GM19025 (cell line): ENCODE data around the gene RNGTT.
"Not testable (repeated sequence)": the region's sequence is repeated elsewhere in the genome, so short reads cannot be mapped to it uniquely, and the experiment has no call there.

Source experiments
- ATAC-seq: cut with Tn5 transposase; IDR thresholded peaks from one replicate; pipeline ENCODE4 v1.9.1; 2021; ENCODE audit warnings: mild to moderate bottlenecking, low read depth, moderate library complexity; ENCODE audit not compliant: unreplicated experiment

Gene RNGTT

DNA sequence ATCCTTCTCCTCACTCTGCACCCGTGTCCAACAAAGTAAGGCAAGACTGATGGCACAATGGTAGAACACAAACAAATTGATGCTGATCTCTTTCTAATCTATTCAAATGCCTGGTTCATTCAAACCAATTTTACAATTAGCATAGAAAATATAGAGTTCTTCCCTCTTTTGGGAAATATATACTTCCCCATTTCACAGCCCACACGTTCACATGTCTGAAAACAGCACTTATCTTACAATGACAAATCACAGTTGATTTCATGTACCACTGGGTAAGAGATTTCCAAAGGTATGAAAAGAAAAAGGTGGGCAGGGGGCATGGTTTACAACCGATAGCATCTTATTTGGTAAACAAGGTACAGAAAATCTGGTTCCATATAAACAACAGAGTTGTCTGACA is 137.6 kb downstream of the RNGTT start:
- ATAC-seq = no peak

DNA sequence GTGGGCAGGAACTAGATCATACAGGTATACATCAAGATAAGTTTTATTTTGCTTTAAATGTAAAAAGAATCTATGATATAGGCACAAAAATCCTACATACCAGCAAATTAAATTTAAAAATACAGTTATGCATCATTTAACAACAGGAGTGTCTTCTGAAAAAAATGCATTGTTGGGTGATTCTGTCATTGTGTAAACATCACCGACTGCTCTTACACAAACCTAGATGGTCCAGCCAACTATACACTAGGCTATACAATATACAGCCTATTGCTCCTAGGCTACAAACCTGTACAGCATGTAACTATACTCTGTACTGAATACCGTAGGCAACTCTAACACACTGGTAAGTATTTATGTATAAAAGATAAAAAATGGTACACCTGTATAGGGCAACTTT is 139.4 kb downstream of the RNGTT start:
- no peak for ATAC-seq

DNA sequence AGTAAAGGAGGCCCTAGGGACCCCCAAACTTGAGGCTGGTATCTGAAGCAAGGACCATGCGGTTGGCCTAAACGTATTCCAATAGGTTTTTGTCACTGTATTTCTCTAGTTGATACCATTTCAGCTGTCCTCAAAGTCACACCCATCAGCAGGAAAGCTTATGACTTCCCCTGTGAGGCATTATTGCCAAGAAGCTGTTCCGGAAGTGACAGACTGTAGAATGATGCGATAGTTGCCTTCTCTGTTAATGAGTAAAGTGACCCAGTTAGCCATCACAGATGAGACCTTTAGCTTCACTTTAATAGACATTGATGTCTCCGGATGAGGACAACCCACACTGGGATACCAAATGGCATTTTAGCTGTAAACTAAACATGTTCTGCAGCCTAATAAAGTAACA is 147.9 kb downstream of the RNGTT start:
- ATAC-seq = no peak

DNA sequence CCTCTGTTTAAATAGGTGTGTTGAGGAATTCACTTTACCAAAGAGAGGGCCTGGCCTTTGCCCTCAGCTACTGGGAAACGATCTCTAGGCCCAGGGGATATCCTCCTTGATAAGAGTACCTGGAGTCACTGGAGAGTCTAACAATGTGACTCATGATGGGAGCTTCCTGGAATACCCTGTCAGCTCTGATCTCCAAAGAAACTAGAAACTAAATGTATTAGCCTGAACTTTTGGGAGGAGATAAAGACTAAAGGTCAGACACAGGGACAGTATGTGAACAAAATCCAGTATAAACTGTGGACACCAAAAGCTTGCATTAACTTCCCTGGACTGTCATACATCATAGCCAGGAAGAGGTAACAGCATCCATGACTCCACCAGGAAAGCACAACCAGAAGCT is 148.5 kb downstream of the RNGTT start:
- ATAC-seq = no peak

DNA sequence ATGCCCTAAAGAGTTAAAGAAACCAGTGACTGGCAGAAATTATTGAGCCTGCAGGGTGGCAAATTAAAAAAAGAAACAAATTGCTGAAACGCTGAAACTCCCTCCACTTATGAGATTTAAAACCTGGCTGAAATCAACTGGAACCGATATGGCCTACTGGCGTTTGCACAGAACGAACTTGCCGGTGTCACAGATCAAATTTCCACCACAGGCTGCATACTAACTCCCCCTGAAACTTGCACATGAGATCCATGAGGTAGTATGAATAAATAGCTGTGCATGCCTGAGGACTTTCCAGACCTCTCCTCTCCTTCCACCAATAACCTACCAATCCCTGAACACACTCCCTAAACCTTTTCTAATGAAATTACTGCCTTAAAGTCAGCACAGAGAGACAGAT is 150.4 kb downstream of the RNGTT start:
- ATAC-seq = no peak

DNA sequence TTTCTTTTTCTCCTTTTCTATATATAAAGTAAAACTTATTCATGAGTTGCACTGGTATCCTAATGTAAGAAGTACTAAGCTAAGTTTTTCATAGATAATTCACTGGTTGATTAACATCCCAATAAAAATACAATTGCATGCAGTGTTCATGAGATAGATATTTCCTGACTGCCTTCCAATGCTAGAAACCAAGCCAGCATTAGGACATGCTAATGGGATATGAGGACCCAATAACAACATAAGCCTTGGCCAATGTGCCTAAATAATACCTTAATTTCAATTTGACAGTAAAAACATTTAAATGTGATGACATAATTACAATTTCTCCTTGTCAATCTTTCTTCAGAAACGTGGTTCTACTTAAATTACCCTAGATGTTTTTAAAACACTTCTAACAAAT is 152.7 kb downstream of the RNGTT start:
- no peak for ATAC-seq

DNA sequence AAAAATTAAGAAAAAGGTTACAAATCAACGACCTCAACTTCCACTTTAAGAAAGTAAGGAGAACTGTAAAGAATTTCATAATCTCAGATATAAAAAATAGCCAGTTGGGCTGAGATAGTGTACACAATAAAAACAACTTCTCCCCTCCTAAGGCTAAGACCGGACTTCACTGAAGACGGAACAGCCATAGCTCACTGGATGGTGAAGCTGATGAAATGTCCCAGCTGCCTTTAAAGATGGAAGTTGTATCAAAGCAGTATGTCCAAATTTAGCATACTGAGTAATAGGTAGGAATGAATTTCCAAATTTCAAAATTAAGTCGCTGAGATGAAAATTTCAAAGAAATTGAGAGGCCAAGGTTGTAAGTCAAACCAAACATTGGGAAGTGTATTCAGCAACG is 153.3 kb downstream of the RNGTT start:
- no peak for ATAC-seq

DNA sequence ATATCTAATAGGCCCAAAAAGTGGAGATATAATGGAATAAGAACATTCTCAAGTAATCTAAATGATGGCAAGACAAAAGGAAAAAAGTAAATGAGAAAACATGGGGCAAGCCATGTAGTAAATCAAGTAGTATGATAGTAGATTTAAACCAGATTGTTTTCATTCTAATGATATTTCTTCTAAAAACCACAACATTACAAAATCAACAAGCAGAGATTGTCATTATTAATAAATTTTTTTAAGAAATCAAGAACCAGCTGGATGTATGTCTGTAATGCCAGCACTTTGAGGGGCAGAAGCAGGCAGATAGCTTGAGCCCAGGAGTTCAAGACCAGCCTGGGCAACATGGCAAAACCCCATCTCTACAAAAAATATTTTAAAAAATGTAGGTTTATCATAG is 155.0 kb downstream of the RNGTT start:
- no peak for ATAC-seq

DNA sequence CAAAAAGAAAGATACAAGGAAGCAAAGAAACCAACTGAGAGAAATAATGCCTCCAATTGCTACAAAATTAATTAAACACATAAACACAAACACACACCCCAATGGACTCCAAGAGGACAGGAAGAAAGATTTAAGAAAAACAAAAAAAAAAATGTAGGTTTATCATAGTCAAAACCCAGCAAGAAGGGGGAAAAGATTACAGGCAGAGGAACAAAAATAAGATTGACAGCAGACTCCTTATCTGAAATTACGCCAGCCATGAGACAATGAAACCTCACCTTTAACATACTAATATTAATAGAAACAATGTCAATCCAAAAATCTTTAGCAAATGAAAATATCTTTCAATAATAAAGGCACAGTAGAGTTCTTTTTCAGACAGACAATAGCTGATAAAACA is 155.8 kb downstream of the RNGTT start:
- ATAC-seq = no peak

DNA sequence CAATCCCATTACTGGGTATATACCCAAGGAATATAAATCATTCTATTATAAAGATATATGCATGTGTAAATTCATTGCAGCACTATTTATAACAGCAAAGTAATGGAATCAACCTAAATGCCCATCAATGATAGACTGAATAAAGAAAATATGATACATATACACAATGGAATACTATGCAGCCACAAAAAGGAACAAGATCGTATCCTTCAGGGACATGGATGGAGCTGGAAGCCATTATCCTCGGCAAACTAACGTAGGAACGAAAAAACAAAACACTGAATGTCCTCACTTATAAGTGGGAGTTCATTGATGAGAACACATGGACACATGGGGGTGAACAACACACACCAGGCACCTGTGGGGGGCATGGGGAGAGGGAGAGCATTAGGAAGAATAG is 156.7 kb downstream of the RNGTT start:
- ATAC-seq = no peak

DNA sequence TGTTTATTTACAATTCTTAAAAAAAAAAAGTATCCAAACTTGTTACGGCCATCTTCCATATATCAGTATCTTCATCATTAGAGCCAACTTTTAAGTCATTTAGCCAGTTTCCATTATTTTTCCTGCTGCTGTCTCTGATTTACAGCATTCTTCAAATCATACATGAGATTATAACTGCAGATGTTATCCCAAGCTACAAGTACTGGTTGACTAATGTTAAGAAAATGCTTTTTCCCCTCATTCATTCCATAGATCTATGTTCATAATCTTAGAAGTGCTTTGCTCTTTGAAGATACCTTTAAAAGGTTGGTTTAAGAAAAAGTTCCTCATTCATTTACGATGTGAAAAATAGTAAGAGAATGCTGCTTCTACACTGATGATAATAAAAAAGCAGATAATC is 158.7 kb downstream of the RNGTT start:
- ATAC-seq = no peak

DNA sequence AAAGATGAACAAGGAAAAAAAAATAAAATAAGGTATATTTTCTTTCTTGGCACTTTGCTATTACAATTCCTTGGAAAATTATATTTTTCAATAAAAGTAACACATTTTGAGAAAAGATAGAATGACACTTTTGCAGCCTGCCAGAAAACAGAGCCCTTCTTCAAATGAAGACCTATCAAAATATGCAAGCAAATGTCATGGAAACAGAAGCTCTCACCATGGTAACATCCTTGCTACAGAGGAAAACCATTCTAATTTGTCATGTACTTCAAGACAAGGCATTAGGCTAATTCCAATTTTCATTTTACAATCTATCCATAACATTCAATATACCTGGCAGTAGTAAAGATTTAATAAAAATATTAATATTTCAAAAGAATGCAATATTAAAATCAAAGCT is 177.9 kb downstream of the RNGTT start:
- ATAC-seq = no peak

DNA sequence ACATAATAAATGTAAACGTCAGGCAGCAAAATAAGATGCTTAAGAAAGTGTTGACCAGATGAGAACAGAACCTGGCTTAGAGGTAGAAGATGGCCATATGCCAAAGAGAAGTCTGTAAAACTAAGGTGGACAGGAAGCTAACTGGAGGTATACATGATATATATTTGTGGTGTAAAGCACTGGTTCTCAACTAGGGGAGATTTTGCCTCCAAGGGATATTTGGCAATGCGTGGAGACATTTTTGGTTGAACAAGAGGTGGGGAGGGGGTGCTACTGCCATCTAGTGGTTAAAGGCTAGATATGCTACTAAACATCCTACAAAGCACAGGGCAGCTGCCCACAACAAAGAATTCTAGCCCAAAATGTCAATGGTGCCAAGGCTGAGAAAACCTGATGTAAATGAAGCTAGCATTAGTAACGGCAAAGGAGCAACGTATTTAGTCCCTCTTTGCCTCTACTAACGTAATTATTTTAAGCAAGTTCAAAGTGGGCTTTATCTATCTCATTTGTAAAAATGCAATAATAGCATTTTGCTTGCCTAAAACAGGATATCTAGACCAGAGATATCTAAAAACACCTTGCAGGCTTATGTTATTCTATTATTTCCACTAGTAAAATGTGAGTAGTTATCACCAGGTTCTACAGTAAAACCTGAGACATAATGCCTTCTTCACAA is 182.6 kb downstream of the RNGTT start:
- ATAC-seq = no peak

DNA sequence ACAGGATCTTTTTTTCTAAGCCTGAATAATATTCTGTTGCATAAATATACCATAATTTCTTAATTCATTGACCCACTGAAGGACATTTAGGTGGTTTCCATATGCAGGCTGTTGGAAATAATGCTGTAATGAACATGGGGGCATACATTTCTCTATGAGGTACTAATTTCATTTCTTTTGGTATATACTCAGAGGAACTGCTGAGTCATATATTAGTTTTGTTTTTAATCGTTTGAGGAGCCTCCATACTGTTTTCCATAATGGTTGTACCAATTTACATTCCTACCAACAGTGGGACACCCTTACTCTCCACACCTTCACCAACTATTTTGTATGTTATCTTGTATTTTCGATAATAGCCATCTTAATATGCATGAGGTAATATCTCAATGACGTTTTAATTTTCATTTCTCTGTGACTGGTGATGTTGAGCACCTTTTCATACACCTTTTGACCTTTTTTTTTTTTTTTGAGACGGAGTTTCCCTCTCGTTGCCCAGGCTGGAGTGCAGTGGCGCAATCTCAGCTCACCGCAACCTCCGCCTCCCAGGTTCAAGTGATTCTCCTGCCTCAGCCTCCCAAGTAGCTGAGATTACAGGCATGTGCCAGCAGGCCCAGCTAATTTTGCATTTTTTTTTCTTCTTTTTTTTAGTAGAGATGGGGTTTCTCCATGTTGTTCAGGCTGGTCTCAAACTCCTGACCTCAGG is 187.4 kb downstream of the RNGTT start:
- no peak for ATAC-seq

DNA sequence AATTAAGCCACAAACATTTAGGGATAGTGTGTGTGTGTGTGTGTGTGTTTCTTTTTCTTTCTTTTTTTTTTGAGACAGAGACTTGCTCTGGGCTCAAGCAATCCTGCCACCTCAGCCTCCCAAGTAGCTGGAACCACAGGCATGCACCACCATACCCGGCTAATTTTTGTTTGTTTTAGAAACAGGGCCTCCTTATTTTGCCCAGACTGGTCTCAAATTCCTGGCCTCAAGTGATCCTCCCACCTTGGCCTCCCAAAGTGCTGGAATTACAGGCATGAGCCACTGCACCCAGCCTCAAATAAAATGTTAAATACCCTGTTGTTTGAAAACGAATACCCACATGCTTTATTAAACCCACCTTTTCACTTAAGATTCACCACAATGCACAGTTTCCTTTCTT is 195.3 kb downstream of the RNGTT start:
- not testable (repeated sequence) for ATAC-seq

DNA sequence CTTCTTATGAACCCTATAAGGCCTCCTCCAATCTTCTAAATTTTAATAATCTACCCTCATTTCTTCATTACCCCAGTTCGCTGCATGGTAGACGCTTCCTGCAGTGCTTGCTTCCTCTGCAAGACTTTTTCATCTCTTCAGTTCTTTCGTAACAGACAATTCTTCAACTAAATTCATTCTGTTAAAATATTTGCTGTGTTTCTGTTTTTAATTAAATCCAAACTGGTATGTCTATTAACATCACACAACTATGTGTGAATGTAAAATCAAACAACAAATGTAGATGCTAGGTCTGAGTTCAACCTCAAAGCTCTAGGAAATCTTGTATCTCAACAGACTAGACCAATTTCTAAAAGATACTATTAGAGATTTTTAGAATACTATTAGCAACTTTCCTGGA is 199.3 kb downstream of the RNGTT start:
- ATAC-seq = no peak

DNA sequence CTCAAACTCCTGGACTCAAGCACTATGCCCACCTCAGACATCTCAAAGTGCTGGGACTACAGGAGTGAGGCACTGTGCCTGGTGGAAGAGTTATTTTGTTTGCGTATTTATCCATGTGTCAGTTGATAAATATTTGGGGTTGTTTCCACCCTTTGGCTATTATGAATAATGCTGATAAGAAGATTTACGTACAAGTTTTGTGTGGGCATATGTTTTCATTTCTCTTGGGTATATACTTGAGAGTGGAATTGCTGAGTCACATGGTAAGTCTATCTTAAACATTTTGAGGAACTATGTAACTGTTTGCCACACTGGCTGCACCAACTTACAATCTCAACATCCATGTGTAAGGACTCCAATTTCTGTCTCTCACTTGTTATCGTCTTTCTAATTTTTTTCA is 200.3 kb downstream of the RNGTT start:
- no peak for ATAC-seq

DNA sequence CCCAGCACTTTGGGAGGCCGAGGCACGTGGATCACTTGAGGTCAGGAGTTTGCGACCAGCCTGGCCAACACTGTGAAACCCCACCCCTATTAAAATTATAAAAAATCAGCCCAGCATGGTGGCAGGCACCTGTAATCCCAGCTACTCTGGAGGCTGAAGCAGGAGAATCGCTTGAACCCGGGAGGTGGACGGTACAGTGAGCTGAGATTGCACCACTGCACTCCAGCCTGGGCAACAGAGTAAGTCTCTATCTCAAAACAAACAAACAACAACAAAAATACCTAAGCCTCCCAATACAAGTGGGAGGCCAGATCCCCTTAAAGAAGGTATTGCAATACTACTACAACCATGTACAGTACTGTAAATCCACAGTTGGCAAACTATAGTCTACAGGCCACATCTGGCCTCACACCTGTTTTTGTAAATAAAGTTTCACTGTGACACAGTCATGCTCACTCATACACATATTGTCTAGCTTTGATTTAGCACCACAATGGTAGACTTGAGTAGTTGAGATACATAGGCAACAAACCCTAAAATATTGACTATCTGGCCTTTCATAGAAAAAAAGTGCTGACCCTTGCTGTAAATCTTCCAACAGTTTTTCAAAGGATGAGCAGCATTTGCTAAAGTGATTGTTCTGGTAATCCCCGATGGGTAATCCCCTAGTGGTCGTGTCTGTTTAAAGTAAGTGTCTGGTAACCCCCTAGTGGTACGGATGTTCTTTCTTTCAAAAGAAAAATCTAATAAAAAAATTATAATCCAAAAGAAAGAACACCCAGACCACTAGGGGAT is 202.0 kb downstream of the RNGTT start:
- ATAC-seq = peak; percentile 81

DNA sequence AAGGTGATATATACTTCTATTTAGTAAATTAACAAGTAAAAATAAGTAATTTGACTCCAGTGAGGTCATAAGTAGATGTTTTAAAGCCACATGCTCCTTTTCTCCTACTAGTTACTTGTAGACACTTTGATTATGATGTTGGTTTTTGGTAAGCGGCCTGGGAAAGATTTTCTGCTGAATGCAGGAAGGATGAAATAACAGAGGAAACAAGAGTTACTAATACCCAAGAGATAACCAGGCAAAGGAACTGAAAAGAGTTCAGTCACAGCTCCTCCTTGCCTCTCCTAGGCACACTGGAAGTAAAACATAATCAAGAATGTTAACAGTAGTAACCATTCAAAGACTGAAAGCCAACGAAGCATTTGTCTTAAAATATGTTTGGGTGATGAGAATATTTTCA is 203.3 kb downstream of the RNGTT start:
- no peak for ATAC-seq

DNA sequence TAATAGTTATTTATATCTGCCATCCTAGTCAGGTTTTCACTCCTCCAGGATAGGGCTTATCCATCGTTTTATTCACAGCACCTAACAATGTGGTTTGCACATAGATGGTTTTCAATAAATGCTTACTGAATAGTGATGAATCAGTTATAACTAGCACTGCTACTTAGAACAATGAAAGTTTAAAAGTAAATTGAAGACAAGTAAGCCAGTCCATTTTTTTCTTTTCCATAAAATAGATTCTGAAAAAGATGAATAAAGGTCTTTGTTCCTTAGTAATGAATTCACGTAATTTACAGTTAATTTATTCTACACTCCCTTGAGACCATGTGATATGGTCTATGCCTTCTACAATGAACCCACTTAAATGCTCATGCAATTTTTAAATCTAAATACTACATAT is 212.5 kb downstream of the RNGTT start:
- ATAC-seq = no peak

DNA sequence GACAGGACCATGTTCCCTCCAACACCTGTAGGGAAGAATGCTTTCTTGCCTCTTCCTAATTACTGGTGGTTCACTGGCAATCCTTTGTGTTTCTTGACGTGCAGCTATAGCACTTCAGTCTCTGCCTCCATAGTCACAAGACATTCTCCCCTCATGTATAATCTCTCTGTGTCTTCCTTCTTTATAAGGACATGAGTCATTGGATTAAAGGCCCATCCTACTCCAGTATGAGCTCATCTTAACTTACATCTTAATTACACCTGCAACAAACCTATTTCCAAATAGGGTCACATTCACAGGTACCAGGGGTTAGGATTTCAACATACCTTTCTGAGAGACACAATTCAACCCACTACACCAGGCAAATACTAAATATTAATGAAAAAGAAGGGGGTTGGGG is 213.6 kb downstream of the RNGTT start:
- ATAC-seq = no peak

DNA sequence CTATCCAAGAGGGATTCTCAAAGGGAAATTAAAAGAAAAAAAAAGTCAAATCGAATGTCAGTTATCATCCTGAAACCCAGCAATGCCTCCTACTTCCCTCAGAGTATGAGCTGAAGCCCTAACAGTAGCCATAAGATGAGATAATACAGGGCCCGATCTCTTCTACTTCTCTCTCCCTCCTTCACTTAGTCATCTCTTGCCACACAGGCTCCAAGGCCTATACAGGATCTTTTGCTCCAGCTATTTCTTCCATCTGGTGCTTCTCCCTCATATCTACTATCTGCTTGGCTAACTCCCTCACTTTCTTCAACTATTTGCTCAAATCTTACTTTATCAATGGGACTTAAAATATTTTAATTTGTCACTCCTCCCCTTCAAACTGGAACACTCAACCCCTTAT is 215.3 kb downstream of the RNGTT start:
- ATAC-seq = no peak
